Activated CD8-positive, alpha-beta memory T cell treated with anti-CD3 and anti-CD28 coated beads, Interleukin-2, amount 10 ng/mL, durations not matched to agents 7 days and 5 days (primary cell): Measurements from ENCODE around the gene IER2. TPM values are rescaled to one million over a fixed set of nuclear protein-coding genes. Genes with fewer than 3 reads are reported as not detected.
A peak's percentile ranks its signal among the peaks of the same experiment; 100 is the strongest.

Experiments
- ATAC-seq: fragments of 150-1000 bp; cut with Tn5 transposase; one replicate; pipeline ENCODE4 v1.10.0; 2021; ENCODE audit warnings: moderate library complexity
- CTCF ChIA-PET: fragments of 350-600 bp; sonication (Branson Sonifier 250); formaldehyde crosslinking; loops from one replicate; lab custom pipeline; 2021; ENCODE audit warnings: antibody characterized with exemption; lab: Charles Lee
- DNase-seq: peaks from one replicate; pipeline ENCODE4 v3.0.0-alpha.2; 2020
- H3K27ac Mint-ChIP-seq: one replicate; pipeline ENCODE4 v1.8.0; 2021; ENCODE audit warnings: mild to moderate bottlenecking, mixed read lengths
- H3K27me3 Mint-ChIP-seq: one replicate; pipeline ENCODE4 v1.8.0; 2021; ENCODE audit warnings: mixed read lengths
- H3K36me3 Mint-ChIP-seq: one replicate; pipeline ENCODE4 v1.8.0; 2021; ENCODE audit warnings: mild to moderate bottlenecking, mixed read lengths
- H3K4me1 Mint-ChIP-seq: one replicate; pipeline ENCODE4 v1.8.0; 2021; ENCODE audit warnings: mixed read lengths
- H3K4me3 Mint-ChIP-seq: one replicate; pipeline ENCODE4 v1.8.0; 2021; ENCODE audit warnings: mild to moderate bottlenecking, moderate library complexity, mixed read lengths
- H3K9me3 Mint-ChIP-seq: one replicate; pipeline ENCODE4 v1.8.0; 2022; ENCODE audit warnings: low read depth, mixed read lengths
- total RNA-seq, 2 experiments: library from RNA; stranded (reverse); gene quantifications; one replicate each; pipeline ENCODE4 v1.2.3, GENCODE V29; 2021

IER2 gene
- total RNA-seq, 2 experiments from 2014 or later: 148 to 209 TPM

GRCh38 chr19:13153569-13154240, 3.5 kb downstream of the IER2 start:
- peaks cover 40% of the 10 kb centered on the region for H3K4me1 Mint-ChIP-seq
- DNase-seq: peak; percentile 50
- CTCF ChIA-PET: interaction anchor here (2.0 to 4.5 kb wide), 4 partner anchors 10 to 49 kb away, joined by 7 to 58 read pairs (median 26); no protein-coding TSS in a partner anchor

GRCh38 chr19:13154241-13154778, 4.1 kb downstream of the IER2 start:
- peaks cover 25% of the 10 kb centered on the region for H3K36me3 Mint-ChIP-seq
- peak overlapping the region; percentile 100 for H3K27ac Mint-ChIP-seq
- ATAC-seq (no peak), DNase-seq (peak; percentile 81)
- H3K4me1 Mint-ChIP-seq: peaks cover 37% of the 10 kb centered on the region
- peak overlapping the region; percentile 96 for H3K4me3 Mint-ChIP-seq
- CTCF ChIA-PET: interaction anchor here (1.8 to 4.5 kb wide), 3 partner anchors 12 to 50 kb away, joined by 7 to 58 read pairs (median 11); no protein-coding TSS in a partner anchor
- H3K27me3 Mint-ChIP-seq: no peaks in the 10 kb centered on the region
- no peaks in the 10 kb centered on the region for H3K9me3 Mint-ChIP-seq

More at GRCh38 chr19:13153569-13154240, 3.5 kb downstream of the IER2 start:
- Mint-ChIP-seq H3K4me3 (peak overlapping the region; percentile 96), H3K27ac (peak overlapping the region; percentile 100), H3K9me3 (no peaks in the 10 kb centered on the region), H3K27me3 (no peaks in the 10 kb centered on the region), H3K36me3 (peaks cover 25% of the 10 kb centered on the region)
- ATAC-seq: no peak

- CTCF ChIA-PET: interaction anchor here (0.8 to 4.5 kb wide), 11 partner anchors 11 to 123 kb away, joined by 3 to 58 read pairs (median 5); partner anchors contain the start of gene NACC1
- Mint-ChIP-seq H3K9me3 (no peaks in the 10 kb centered on the region), H3K4me1 (peaks cover 39% of the 10 kb centered on the region), H3K27me3 (no peaks in the 10 kb centered on the region), H3K27ac (peak overlapping the region; percentile 100), H3K36me3 (peaks cover 26% of the 10 kb centered on the region), H3K4me3 (peak overlapping the region; percentile 96)
- peak; percentile 7 for ATAC-seq
- DNase-seq: peak; percentile 90
These were observed 4.8 kb downstream of the IER2 start for GRCh38 chr19:13154911-13155471.

GRCh38 chr19:13155472-13156359, 5.5 kb downstream of the IER2 start:
- peak overlapping the region; percentile 100 for H3K27ac Mint-ChIP-seq
- DNase-seq: peak; percentile 91
- H3K4me1 Mint-ChIP-seq: peaks cover 45% of the 10 kb centered on the region
- H3K36me3 Mint-ChIP-seq: peaks cover 29% of the 10 kb centered on the region
- H3K9me3 Mint-ChIP-seq: no peaks in the 10 kb centered on the region
- H3K27me3 Mint-ChIP-seq: no peaks in the 10 kb centered on the region
- ATAC-seq: peak; percentile 9
- peak overlapping the region; percentile 96 for H3K4me3 Mint-ChIP-seq
- CTCF ChIA-PET: interaction anchor here (0.8 to 4.5 kb wide), 14 partner anchors 10 to 122 kb away, joined by 3 to 58 read pairs (median 5); partner anchors contain the start of gene NACC1

GRCh38 chr19:13159713-13160112, 9.5 kb downstream of the IER2 start:
- Mint-ChIP-seq H3K4me1 (peaks cover 73% of the 10 kb centered on the region), H3K36me3 (peaks cover 12% of the 10 kb centered on the region), H3K27me3 (no peaks in the 10 kb centered on the region), H3K27ac (peak overlapping the region; percentile 68), H3K4me3 (peak overlapping the region; percentile 36), H3K9me3 (no peaks in the 10 kb centered on the region)
- CTCF ChIA-PET: no interaction called here
- DNase-seq: no peak
- ATAC-seq: no peak

- ATAC-seq: no peak
- Mint-ChIP-seq H3K4me1 (peaks cover 79% of the 10 kb centered on the region), H3K9me3 (no peaks in the 10 kb centered on the region), H3K4me3 (no peak overlapping the region), H3K27ac (peak overlapping the region; percentile 73), H3K27me3 (no peaks in the 10 kb centered on the region), H3K36me3 (peaks cover 6% of the 10 kb centered on the region)
- CTCF ChIA-PET: interaction anchor here (1.2 to 1.5 kb wide), 2 partner anchors 34 to 56 kb away, joined by 3 to 4 read pairs; no protein-coding TSS in a partner anchor
- DNase-seq: no peak
These were observed 10.3 kb downstream of the IER2 start for GRCh38 chr19:13160557-13160956.

GRCh38 chr19:13162724-13163608, 12.8 kb downstream of the IER2 start:
- CTCF ChIA-PET: interaction anchor here (0.8 to 6.3 kb wide), 7 partner anchors 7 to 115 kb away, joined by 3 to 58 read pairs (median 8); partner anchors contain the start of genes IER2 and STX10
- no peaks in the 10 kb centered on the region for H3K27me3 Mint-ChIP-seq
- peaks cover 9% of the 10 kb centered on the region for H3K36me3 Mint-ChIP-seq
- DNase-seq (peak; percentile 97), ATAC-seq (peak; percentile 68)
- no peaks in the 10 kb centered on the region for H3K9me3 Mint-ChIP-seq
- H3K4me3 Mint-ChIP-seq: peak overlapping the region; percentile 86
- H3K27ac Mint-ChIP-seq: peak overlapping the region; percentile 95
- H3K4me1 Mint-ChIP-seq: peaks cover 78% of the 10 kb centered on the region

GRCh38 chr19:13163609-13164342, 13.6 kb downstream of the IER2 start:
- H3K36me3 Mint-ChIP-seq: peaks cover 7% of the 10 kb centered on the region
- H3K9me3 Mint-ChIP-seq: no peaks in the 10 kb centered on the region
- peak overlapping the region; percentile 95 for H3K27ac Mint-ChIP-seq
- peaks cover 79% of the 10 kb centered on the region for H3K4me1 Mint-ChIP-seq
- CTCF ChIA-PET: interaction anchor here (0.7 to 6.3 kb wide), 10 partner anchors 8 to 68 kb away, joined by 3 to 58 read pairs (median 6); partner anchors contain the start of genes IER2 and STX10
- peak overlapping the region; percentile 86 for H3K4me3 Mint-ChIP-seq
- DNase-seq (peak; percentile 77), ATAC-seq (peak; percentile 13)
- H3K27me3 Mint-ChIP-seq: no peaks in the 10 kb centered on the region

GRCh38 chr19:13164343-13165161, 14.3 kb downstream of the IER2 start:
- Mint-ChIP-seq H3K27me3 (no peaks in the 10 kb centered on the region), H3K9me3 (no peaks in the 10 kb centered on the region), H3K27ac (peak overlapping the region; percentile 95), H3K4me1 (peaks cover 81% of the 10 kb centered on the region), H3K4me3 (peak overlapping the region; percentile 86), H3K36me3 (peaks cover 7% of the 10 kb centered on the region)
- CTCF ChIA-PET: interaction anchor here (0.7 to 6.3 kb wide), 10 partner anchors 9 to 69 kb away, joined by 3 to 58 read pairs (median 6); partner anchors contain the start of genes IER2 and STX10
- DNase-seq (peak; percentile 66), ATAC-seq (no peak)

- peak overlapping the region; percentile 86 for H3K4me3 Mint-ChIP-seq
- peak overlapping the region; percentile 95 for H3K27ac Mint-ChIP-seq
These were observed 15.2 kb downstream of the IER2 start for GRCh38 chr19:13165162-13165997.

More at GRCh38 chr19:13165162-13165997, 15.2 kb downstream of the IER2 start:
- DNase-seq: no peak
- H3K27me3 Mint-ChIP-seq: no peaks in the 10 kb centered on the region
- peaks cover 83% of the 10 kb centered on the region for H3K4me1 Mint-ChIP-seq
- no peaks in the 10 kb centered on the region for H3K9me3 Mint-ChIP-seq
- peaks cover 4% of the 10 kb centered on the region for H3K36me3 Mint-ChIP-seq
- CTCF ChIA-PET: interaction anchor here (1.0 to 6.3 kb wide), 9 partner anchors 9 to 41 kb away, joined by 3 to 63 read pairs (median 23); partner anchors contain the start of genes IER2 and STX10
- no peak for ATAC-seq
